ENCODE measurements around the gene CAMTA1.

The CAMTA1 gene

DNA sequence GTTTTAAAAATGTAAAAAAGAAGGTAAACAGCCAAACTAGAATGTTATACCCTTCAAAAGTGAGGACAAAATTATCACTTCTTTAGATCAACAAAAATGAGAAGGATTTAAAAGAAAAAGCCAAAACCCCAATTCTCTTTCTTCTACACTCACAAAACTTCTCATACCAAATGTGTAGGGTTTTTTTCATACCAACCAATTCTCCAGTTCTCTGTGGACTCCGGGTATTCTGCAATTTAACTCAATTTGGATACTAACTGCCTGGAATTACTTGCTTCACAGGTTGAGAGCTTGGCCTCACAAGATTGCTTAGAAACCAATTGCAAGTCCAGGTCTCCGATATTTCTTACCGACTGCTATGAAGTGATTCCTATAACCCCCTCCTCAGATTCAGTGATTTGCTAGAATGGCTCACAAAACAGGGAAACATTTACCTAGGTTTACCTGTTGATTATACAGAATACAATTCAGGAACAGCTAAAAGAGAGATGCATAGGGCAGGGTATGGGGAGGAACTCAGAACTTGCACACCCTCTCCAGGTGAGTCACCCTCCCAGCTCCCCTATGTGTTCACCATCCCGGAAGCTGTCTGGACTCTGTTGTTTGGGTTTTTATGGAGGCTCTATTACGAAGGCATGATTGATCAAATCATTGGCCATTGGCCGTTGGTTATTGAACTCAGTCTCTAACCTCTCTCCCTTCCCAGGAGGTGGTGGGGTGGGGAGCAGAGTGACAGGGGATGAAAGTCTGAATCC, 67.1 kb downstream of the CAMTA1 start:
- no peak for DNase-seq

DNA sequence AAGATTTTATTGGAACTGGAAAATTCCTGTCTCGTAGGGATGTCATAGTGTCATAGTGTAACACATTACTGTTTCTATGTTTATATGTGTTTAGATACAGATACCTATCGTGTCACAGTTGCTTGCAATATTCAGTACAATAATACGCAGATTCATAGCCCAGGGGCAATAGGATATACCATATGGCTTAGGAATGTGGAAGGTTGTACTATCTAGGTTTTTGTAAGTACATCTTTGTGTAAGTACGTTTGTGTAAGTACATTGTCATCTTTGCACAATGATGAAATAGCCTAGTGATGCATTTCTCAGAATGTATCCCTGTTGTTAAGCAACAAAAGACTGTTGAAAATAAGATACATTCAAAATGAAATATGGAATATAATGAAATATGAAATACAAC, 68.9 kb downstream of the CAMTA1 start:
- DNase-seq = no peak

DNA sequence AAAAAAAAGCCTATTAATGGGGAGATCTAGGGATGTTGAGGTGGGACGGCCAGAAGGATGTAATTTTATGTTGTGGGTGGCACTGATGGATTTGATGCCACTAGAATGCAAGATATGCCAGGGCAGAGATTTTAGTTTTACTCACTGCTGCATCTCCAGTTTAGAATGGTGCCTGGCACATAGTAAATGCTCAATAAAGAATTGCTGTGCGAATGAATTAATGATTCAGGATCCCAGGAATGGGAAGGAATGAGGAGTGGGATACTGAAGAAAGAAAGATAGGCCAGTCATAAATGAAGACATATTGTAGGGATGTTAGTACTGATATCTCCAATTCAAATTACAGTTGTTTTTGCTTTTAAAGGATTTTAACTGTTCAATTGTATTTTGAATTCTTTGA, 72.6 kb downstream of the CAMTA1 start:
- DNase-seq = no peak

DNA sequence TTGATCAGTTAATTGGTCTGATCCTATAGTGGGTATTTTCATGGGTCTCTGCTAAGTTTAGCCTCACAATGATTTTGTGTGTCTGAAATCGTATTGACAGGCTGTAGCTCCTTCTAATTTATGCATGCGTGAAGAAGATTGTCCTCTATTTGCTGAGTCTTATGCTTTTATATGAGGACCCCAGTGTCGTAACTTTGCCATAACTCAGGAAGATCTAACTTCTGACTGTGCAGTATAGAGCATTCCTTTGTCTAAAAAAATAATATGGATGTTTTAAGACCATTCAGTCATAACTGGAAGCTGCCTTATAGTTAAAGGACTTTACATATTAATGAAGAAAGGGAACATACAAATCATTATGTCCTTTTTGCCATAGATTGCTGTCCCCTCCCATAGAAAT, 73.3 kb downstream of the CAMTA1 start:
- no peak for DNase-seq

DNA sequence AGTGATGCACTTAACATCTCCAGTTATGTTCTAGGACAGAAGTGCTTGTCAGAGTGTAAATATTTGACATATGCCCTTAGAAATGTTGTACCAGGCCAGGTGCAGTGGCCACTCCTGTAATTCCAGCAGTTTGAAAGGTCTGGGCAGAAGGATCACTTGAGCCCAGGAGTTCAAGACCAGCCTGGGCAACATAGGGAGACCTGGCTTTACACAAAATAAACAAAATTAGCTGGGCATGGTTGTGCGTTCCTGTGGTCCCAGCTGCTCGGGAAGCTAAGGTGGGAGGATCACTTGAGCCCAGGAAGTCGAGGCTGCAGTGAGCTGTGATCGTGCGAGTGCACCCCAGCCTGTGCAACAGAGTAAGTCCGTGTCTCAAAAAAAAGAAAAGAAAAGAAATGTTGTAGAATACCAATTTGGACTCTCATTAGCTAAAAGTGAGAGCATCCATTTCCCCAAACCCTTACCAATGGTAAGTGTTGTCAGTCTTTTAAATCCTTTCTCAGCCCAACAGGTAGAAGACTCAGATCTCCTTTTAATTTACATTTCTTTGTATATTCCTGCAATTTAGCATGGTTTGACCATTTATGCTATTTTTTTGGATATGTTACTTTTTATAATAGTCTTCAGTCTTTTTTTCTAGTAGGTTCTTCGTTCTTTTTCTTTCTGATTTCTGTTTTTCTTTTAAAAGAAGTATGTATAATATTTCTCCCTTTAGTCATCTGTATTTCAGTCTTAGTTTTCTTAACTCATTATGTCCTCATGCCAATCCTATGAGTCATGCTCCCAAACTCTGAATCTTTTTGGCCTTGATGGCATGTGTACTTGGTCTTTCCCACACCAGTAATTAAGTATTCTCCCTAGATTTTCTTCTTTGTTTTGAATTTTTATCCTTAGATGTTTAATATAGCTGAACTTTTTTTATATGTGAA, 74.4 kb downstream of the CAMTA1 start:
- no peak for DNase-seq

DNA sequence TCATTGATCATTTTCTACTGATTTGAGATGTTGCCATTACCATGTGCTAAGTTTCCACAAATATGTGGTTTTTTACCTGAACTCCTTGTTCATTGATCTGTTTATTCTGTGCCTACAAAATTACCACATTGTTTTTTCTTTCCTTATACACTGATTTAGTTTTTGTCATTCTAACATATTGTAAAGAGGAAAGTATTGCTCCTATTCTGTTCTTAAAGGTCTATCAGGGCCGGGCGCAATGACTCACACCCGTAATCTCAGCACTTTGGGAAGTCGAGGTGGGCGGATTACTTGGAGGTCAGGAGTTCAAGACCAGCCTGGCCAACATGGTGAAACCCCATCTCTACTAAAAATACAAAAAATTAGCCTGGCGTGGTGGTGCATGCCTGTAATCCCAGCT, 75.1 kb downstream of the CAMTA1 start:
- no peak for DNase-seq

DNA sequence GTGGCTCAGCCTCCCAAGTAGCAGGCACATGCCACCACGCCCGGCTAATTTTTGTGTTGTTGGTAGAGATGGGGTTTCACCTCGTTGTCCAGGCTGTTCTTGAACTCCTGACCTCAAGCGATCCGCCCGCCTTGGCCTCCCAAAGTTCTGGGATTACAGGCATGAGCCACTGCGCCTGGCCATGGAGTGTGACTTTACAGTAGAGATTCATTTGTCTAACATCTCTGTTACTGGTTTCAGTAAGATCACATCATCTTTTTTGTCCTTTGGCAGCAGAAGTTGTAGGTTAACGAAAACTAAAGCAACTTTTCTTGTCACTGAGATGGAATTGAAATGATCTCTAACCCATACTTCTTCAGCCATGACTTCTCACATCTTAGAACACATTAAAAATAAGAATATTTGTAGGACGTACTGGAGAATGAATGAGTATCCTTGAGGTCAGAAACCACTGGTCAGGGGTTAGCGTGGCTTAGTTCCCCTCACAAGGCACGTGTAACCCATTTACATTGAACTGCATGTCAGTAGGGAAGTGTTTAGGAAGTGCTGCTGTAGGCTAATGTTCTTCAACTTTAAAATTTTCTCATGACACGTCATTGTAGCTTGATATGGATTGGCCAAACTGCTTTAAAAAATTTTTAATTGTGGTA, 75.9 kb downstream of the CAMTA1 start:
- no peak for DNase-seq

DNA sequence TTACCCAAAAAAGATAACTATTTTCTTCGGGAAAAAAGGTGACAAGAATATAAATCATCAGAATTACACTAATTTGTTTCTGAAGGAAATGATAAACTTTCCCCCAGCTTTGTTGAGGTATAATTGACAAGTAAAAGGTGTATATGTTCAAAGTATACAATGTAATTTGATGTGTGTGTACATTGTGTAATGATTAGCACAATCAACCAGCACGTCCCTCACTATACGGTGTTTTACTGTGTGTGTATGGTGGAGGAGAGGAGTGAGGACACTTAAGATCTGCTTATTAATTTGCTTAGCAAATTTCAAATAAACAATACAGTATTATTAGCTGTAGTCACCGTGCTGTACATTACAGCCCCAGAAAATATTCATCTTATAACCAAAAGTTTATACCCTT, 77.7 kb downstream of the CAMTA1 start:
- no peak for DNase-seq

DNA sequence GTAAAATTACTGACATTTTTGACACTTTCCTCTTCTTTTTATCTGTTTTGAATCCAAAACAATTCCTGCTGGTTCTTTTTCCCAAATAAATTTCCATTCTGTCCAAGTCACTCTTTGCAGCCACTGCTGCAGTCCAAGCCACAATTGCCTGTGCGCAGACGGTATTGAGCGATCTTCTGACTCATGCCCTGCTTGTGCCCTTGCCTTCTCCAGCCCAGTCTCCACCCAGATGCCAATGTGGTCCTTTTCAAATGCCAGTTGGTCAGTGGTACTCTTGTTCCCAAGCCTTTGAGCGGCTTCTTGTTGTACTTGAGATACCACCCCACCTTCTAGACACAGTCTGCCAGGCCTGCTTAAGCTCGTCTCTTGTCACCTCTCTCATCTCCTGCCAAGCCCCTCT, 78.9 kb downstream of the CAMTA1 start:
- DNase-seq = no peak

DNA sequence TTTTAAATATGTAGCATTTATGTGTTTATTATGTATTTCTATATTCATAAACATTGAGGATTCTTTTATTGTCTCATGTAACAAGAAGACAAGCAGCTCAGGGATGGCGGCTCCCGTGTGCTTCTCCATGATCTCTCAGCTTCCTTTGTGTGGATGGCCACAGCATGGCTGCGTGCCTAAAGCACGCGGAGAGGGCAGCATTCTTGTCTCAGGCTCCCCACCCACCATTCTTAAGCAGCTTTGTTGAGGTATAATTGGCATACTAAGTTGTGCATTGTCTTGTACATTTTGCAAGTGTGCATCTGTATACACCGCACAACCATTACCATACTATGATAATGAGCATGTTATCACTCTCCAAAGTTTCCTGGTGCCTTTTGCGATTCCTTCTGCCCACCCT, 81.6 kb downstream of the CAMTA1 start:
- DNase-seq = no peak

DNA sequence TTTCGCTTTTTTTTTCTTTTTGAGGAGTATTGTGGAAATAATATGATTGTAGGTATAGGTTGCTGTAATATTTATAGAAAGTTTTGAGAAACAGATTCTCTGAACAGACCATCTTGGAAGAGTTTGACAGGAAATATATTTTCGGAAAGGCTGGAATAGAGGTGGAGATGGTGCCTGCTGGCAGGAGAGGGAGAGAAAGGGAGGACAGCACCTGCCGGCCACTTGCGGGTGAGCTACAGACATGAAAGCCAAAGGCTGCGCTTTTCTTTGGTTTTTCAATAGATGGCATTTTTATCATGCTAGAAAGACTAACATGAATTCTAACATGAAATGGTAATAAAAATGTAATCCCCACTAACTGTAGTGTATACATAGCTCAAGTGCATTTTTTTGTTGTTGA, 82.1 kb downstream of the CAMTA1 start:
- no peak for DNase-seq

DNA sequence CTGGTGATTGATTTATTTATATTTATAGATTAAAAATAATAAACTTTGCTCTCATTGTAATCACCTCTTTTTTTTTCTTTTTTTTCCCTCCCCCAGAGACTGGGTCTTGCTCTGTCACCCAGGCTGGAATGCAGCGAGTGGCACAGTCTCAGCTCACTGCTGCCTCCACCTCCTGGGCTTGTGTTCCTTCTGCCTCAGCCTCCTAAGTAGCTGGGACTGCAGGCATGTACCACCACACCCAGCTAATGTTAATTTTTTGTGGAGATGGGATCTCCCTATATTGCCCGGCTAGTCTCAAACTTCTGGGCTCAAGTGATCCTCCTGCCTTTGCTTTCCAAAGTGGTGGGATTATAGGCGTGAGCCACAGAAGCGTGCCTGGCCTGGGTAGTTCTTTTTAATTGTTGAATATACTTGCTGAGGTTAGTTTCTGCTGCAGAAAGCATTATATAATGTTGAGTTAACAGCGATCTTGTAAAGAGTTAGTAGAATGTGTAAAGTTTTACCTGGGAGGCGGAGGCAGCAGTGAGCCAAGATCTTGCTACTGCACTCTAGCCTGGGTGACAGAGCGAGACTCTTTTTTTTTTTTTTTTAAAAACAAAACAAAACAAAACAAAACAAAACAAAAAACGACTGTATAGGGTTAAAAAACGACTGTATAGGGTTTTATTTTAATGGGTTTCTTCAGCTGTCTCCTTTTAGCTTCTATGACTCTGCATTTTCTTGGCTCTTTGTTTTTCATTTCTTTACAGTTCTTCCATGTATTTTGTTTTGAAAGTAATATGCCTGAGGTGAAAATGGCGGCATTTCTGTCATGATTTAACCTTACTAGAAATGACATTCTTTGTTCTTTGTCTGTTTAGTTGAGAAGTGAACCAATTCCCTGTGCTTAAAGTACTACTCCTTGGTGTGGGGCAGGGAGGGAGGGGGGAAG, 82.7 kb downstream of the CAMTA1 start:
- no peak for DNase-seq

DNA sequence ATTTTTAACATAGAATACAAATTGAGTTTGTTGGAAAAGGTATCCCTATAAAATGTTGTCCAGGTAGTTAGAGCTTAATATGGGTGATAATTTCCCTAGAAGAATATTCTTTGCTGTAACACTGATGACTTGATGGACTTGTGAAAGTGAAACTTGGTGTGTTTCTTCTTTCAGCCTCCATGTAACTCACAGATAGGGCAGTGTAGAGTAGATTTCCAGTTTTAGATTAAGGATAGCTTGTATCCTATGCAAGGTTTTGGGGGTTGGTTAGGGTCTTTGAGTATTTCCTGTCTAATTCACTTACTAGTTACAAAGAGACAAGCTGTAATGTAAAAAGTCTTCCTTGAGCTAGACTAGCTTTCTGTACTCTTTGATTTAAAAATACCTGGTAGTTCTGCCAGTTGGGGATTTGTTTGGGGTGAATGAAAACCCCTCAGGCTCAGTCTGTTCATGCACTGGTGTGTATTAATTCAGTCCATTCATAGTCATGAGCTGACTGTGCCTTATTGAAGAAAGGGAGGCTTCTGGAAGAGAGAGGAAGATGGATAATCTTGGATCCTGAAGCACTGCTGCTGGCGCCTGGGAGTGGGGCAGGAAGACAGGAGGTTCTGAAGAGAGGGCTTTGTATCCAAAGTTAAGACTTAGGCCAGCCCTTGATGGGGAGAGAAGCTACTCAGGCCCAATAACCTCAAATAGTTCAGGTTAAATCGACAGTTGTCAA, 83.6 kb downstream of the CAMTA1 start:
- no peak for DNase-seq

DNA sequence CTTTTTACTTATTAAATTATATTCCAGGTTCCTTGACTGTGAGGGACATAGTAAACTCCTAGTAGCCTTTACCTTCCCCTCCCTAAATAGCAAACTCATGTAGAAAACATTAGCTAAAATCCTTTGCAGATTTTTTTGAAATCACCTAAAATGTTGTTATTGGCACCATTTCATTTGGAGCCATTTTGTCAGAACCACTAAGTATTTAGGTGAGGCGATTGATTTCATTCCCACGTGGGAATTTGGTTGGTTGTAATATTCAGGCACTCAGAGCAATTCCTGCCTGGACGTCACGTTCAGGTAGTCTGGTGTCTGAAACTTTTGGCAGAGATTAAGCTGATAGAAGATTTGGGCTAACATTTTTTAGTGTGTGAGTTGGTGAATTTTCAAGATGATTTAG, 84.3 kb downstream of the CAMTA1 start:
- no peak for DNase-seq

DNA sequence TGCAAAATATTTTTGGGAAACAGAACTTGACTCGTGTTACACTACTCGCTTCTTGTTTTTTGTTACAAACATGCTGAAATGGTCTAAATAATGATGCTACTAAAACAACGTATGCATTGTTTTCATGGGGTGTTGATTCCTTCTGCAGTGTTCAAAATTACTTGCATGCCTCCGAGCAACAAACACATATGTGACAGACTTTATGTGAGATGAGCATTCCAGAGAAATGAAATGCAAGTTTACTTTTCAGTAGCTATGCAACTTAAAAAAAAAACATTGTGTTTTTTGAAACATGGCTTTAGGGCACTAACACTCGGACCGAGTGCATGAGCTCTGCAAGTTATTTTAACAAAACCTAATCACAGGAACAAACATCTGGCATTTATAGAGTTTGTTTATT, 84.8 kb downstream of the CAMTA1 start:
- DNase-seq = no peak

DNA sequence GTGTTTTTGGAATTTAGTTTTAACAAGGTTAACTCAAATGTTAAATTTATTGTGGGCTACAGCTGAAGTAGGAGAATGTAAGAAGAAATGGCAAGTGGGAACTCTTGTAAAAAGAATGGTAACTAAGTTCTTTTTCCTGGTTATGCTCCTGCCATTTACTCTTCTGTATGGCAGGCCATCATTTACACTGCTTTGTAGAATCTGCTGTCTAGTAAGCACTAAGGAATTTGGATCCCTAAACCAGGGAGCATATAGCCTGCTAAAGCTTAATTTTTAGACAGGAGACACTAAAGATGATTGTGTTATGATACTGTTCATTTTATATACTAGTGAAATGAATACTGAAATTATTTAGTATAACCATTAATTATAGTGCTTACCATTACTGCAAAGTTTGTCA, 85.3 kb downstream of the CAMTA1 start:
- no peak for DNase-seq

DNA sequence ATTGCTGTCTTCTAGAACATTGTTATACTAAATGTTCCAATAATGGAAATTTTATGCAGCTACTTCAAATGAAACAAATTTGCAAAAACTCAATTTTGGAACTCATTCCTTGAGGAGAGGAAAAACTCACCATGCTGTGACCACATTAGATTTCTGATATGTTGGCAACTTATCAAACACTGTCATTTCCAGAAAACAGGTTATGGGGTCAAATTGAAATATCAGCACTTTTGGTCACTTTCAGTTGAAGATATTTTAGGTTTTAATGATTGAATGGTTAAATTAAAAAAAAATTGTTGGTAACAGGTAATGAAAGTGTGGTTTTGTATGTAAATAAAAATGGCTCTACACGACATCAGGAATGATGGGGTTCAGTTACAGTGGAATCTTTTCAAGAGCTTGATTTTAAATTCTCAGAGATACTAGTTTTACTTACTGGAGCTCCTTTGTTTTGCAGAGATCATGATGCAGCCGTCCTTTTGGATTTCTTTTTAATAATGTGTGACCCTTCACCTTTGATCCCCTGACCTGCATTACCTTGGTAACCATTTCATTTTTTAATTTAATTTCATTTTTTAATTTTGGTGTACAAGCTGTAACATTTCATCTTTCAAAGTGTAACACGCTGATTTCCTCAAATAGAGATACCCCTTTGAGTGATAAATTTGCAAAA, 86.2 kb downstream of the CAMTA1 start:
- no peak for DNase-seq

DNA sequence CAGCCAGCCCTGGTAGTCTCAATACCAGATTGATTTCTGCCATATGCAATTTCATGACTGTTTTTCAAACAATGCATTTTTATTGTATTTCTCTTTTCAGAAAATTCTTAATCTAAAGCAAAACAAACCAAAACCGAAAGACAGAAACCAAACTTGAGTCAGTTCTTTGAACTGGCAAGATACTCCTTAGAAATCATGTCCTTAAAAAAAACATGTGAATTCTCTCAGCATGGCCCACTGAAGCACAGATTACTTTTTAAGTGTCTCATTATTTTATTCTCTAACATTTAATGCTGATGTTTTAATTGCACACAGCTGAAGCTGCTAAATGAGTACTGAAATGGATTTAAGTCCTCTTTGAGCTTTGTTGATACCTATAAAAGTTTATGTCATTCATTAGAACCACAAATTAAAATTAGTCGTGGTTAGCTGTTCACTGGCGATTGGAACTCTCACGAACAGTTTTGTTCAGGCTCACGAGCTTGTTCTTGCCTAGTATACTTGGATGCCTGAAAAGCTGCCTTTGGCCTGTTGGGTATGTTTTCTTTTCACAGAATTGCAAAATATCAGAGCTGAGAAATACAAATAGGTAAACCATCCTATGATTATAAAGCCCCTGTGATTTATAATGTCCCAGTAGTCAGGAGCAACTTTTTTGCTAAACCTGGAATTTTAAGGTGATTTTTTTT, 87.5 kb downstream of the CAMTA1 start:
- no peak for DNase-seq

DNA sequence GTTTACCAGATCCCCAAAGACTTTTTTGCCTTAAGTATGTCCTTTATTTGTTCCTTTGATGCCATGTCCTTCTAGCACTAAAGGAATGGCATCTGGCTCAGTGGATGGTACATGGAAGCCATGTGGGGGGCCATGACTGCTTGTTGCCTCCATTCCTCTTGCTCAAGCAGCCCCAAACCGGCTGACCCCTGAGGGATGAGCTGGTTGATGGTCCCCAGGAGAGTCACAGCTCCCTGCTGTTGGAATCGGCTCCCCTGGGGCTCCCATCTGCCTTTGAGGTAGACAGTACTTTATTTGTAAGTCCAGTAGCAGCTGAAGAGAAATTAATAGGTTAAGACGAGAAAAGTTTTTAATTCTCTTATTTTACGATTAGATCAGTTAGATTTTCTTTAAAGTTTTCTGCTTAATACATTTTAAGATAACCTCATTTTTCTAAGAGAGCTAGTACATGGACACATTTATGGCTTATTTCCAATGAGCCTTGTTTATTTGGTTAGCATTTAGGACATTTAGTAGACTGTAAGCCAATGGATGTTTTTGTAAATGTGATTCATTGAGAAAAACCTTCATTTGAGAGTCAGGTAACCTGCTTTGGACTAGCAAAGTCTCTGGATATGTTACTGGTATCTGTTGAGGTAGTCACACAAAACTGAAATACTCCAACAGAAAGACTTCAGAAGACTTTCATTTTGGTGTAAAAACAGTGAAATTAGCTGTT, 88.2 kb downstream of the CAMTA1 start:
- no peak for DNase-seq

DNA sequence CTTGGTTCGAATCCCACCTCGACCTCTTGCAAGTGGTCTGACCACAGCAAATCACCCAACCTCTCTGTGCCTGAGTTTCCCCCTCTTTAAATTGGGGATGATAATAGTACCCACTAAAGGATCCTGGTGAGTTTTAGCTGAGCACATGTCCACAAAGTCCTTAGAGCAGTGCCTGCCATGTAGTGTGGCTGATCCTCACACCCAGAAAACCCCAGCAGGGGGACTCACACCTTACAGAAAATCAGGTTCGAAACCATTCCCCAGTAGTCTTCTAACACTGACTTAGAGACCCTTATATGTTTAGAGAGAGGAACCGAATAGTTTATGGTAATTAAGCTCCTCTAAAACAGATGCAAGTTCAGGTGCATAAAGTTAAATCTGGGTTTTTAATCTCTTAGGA, 89.0 kb downstream of the CAMTA1 start:
- DNase-seq = no peak

Measured in right forelimb (tissue), 1 donor.